ENCODE results near the gene PMVK. TPM values are rescaled to one million over a fixed set of nuclear protein-coding genes. Genes with fewer than 3 reads are reported as not detected.

PMVK gene
- total RNA-seq, 1 experiment from 2014 or later: 4.9 TPM

GRCh38 chr1:154896771-154897286, 39.7 kb downstream of the PMVK start:
- Histone ChIP-seq H3K4me3 (no peak overlapping the region), H3K27ac (no peak overlapping the region), H3K36me3 (no peaks in the 10 kb centered on the region), H3K4me1 (no peaks in the 10 kb centered on the region), H3K9me3 (replicated peaks) (peaks cover 5% of the 10 kb centered on the region), H3K27me3 (no peaks in the 10 kb centered on the region)
- DNase-seq: no peak

DNA sequence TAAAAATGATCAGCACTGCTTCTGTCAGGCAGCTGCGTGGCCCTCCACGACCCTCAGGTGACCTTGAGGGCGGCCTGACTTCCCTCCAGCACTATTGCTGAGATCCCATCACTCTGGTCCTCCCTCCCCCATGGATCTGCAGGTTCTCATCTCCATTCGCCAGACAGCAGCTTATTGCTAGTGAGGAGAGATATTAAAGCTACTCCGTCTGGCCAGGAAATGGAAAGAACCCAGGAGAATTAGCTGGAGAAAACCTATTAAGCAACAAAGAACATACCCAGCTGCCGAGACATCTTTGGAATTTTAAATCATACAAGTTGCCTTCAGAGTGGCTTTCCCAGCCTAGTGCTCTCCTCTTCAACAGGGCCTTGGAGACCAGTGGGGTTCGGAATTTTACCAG, 40.7 kb downstream of the PMVK start:
- DNase-seq: no peak
- Histone ChIP-seq H3K27ac (no peak overlapping the region), H3K9me3 (replicated peaks) (peaks cover 5% of the 10 kb centered on the region), H3K4me1 (no peaks in the 10 kb centered on the region), H3K36me3 (no peaks in the 10 kb centered on the region), H3K4me3 (no peak overlapping the region), H3K27me3 (no peaks in the 10 kb centered on the region)

- Histone ChIP-seq H3K4me1 (no peaks in the 10 kb centered on the region), H3K4me3 (no peak overlapping the region), H3K27me3 (peaks cover 6% of the 10 kb centered on the region; the same call in 1 of the 2 replicates), H3K36me3 (no peaks in the 10 kb centered on the region), H3K9me3 (replicated peaks) (peaks cover 5% of the 10 kb centered on the region), H3K27ac (no peak overlapping the region)
- no peak for DNase-seq
Measured at GRCh38 chr1:154891452-154891851, 45.1 kb downstream of the PMVK start.

- no peak for DNase-seq
- no peaks in the 10 kb centered on the region for H3K4me1 ChIP-seq
- H3K27me3 ChIP-seq: peaks cover 14% of the 10 kb centered on the region; the same call in 1 of the 2 replicates
- peaks cover 5% of the 10 kb centered on the region for H3K9me3 ChIP-seq (replicated peaks)
- no peaks in the 10 kb centered on the region for H3K36me3 ChIP-seq
- no peak overlapping the region for H3K27ac ChIP-seq
- no peak overlapping the region for H3K4me3 ChIP-seq
Measured at GRCh38 chr1:154888757-154889156, 47.8 kb downstream of the PMVK start.

DNA sequence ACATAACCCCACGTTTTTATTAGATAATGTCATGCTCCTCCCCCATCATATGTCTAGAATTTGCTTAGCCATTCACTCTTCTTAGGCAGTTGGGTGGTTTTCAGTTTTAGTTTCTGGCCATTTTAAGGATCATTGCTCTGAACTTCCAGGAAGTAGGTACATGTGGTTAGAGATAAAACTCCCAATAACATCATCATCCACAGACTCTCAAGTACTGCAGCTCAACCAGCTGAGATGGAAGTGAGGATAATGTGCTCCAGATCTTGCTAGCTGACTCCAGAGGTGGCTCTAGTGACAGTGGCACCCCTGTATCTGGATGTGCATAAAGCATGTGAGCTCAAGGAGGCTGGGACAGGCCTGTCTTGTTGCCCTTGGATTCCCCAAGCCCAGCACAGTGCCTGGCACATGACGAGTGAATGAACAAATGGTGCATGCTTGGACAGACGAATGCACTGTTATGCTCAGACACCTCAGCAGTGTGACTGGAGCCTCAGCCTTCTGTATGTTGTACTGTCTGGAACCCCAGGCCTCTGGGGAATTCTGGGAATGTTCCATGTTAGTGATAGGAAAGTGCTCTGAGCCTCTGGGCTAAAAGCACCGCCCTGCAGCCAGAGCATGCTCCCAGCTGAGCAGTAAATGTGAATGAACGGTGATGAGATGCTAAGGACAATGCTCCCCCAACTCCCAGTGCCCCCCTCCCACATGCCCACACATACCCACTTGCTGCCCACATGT, 50.1 kb downstream of the PMVK start:
- no peaks in the 10 kb centered on the region for H3K4me1 ChIP-seq
- no peak overlapping the region for H3K27ac ChIP-seq
- no peak overlapping the region for H3K4me3 ChIP-seq
- no peaks in the 10 kb centered on the region for H3K36me3 ChIP-seq
- no peaks in the 10 kb centered on the region for H3K9me3 ChIP-seq (replicated peaks)
- H3K27me3 ChIP-seq: peaks cover 14% of the 10 kb centered on the region; the same call in 1 of the 2 replicates
- DNase-seq: no peak

GRCh38 chr1:154884869-154885701, 51.4 kb downstream of the PMVK start:
- DNase-seq: no peak
- no peaks in the 10 kb centered on the region for H3K9me3 ChIP-seq (replicated peaks)
- H3K4me1 ChIP-seq: no peaks in the 10 kb centered on the region
- no peaks in the 10 kb centered on the region for H3K36me3 ChIP-seq
- H3K4me3 ChIP-seq: no peak overlapping the region
- H3K27ac ChIP-seq: no peak overlapping the region
- peaks cover 14% of the 10 kb centered on the region; the same call in 1 of the 2 replicates for H3K27me3 ChIP-seq

DNA sequence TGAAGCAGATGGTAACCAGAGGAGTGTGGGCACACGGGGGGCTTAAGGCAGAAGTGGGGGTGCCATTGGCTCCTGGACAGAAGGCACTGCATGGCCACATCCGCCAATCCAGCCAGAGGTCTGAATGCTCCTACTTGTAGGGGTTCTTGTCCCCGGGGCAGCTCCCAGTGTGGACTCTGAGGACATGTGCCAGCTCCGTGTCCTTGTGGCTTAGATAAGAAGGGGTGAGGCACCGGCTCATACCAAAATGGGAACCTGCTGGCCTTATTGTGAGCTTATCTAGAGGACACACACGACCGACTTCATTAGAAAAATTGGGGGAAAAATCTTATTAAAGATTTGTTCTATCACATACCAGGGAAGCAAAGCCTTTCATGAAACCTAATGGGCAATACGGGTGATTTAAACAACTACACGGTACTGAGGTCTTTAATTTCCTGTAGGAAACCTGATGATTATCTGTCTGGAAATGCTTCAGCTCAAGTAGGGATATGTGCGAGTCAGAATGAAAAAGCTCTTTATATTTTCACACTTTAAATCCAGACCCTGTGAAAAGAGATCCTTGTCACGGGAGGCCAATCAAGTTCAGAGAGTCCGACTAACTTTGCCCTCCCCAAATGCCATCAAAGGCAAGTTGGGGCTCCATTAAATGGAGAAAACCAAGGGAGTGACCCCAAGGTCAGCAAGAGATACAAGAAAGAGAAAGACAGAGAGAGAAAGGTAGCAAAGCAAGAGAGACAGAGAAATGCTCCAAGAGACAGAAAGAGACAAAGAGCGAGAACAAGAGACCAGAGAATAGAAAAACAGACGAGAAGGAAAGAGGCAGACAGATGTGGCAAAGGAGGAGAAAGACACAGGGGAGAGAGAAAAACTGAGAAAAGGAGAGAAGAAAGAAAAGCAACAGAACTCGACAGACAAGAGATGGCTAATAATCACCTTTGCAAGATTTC, 52.3 kb downstream of the PMVK start:
- DNase-seq: no peak
- Histone ChIP-seq H3K27ac (no peak overlapping the region), H3K9me3 (replicated peaks) (no peaks in the 10 kb centered on the region), H3K27me3 (peaks cover 14% of the 10 kb centered on the region; the same call in 1 of the 2 replicates), H3K36me3 (no peaks in the 10 kb centered on the region), H3K4me1 (no peaks in the 10 kb centered on the region), H3K4me3 (no peak overlapping the region)

DNA sequence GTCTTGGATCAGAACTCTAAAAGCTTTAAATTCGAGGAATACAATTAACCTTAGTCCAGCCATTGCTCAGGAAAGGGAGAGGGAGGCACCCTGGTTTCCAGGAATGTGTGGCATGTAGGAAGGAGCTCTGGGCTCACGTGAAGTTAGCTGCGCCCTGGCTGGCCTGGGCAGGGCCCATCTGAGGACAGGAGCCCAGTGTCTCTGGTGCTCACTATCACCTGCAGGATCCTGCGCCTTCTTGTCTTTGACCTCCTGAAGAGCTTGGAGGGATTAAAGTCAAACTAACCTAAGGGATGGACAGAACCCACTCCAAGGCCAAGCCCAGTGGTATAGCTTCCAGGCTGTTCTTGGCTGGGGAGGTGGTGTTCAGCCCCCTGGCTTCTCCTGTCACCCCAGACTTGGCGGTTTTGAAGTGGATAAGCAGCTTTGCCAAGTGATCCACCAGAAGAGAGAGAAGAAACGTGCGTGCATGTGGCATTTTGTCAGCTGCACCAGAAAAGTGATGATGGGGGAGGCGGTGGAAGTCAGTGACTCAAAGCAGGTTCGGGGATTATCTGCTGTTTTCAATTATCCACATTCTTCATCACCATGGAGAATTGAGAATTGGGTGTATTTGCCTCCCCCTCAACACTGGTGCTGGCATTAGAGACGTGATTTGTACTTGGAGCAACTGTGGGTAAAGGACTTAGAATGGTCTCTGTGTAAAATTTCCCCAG, 54.5 kb downstream of the PMVK start:
- DNase-seq: no peak
- H3K9me3 ChIP-seq (replicated peaks): no peaks in the 10 kb centered on the region
- H3K4me3 ChIP-seq: no peak overlapping the region
- H3K27me3 ChIP-seq: peaks cover 7% of the 10 kb centered on the region; the same call in 1 of the 2 replicates
- H3K27ac ChIP-seq: no peak overlapping the region
- 0 out of 2 replicates have a peak, but pooled peaks cover 2% of the 10 kb centered on the region for H3K4me1 ChIP-seq
- H3K36me3 ChIP-seq: no peaks in the 10 kb centered on the region

DNA sequence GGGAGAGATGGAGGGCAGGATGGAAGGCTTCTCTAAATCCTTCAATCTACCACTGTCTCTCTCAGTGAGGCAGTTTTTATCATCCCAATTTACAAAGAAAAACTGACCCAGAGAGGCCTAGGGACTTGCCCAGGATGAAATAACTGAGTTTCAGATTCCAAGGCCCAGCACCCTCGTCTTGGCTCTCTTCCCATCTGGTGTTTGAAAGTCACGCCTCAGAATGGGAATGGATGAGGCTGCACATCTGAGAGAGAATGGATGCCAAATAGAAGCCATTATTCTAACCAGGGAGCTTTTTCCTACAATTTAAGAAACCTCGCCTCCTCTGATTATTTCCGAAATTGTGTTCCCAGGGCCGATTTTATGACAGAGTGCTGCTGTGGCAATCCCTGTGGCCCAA, 55.8 kb downstream of the PMVK start:
- DNase-seq: no peak

DNA sequence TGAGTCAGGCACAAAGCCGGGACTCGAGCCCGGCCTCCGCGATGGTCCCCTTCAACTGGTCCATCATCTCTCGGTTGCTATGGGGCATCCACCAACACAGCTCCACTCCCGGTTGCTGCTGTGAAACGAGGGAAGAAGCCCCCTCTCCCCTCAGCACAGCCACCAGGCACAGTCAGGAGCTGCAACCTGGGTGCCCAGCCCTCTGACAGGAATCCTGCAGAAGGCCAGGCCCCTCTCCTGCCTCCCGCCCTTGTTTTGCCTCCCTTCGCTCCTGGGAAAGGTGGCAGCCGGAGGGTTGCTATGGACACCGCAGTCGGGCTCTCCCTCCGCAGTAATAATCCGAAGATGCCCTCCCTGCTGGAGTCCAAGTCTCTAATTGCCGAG, 57.5 kb downstream of the PMVK start:
- no peak overlapping the region for H3K4me3 ChIP-seq
- H3K9me3 ChIP-seq (replicated peaks): no peaks in the 10 kb centered on the region
- no peaks in the 10 kb centered on the region for H3K36me3 ChIP-seq
- H3K4me1 ChIP-seq: 0 out of 2 replicates have a peak, but pooled peaks cover 2% of the 10 kb centered on the region
- H3K27me3 ChIP-seq: no peaks in the 10 kb centered on the region
- DNase-seq: no peak
- no peak overlapping the region for H3K27ac ChIP-seq

More for the DNA sequence above, 55.8 kb downstream of the PMVK start:
- Histone ChIP-seq H3K4me3 (no peak overlapping the region), H3K4me1 (0 out of 2 replicates have a peak, but pooled peaks cover 2% of the 10 kb centered on the region), H3K9me3 (replicated peaks) (no peaks in the 10 kb centered on the region), H3K27ac (no peak overlapping the region), H3K27me3 (peaks cover 7% of the 10 kb centered on the region; the same call in 1 of the 2 replicates), H3K36me3 (no peaks in the 10 kb centered on the region)

GRCh38 chr1:154878371-154879037, 58.0 kb downstream of the PMVK start:
- H3K27me3 ChIP-seq: no peaks in the 10 kb centered on the region
- 0 out of 2 replicates have a peak, but pooled peaks cover 2% of the 10 kb centered on the region for H3K4me1 ChIP-seq
- H3K27ac ChIP-seq: no peak overlapping the region
- DNase-seq: peak; percentile 76 to 84
- no peaks in the 10 kb centered on the region for H3K9me3 ChIP-seq (replicated peaks)
- no peak overlapping the region for H3K4me3 ChIP-seq
- no peaks in the 10 kb centered on the region for H3K36me3 ChIP-seq

DNA sequence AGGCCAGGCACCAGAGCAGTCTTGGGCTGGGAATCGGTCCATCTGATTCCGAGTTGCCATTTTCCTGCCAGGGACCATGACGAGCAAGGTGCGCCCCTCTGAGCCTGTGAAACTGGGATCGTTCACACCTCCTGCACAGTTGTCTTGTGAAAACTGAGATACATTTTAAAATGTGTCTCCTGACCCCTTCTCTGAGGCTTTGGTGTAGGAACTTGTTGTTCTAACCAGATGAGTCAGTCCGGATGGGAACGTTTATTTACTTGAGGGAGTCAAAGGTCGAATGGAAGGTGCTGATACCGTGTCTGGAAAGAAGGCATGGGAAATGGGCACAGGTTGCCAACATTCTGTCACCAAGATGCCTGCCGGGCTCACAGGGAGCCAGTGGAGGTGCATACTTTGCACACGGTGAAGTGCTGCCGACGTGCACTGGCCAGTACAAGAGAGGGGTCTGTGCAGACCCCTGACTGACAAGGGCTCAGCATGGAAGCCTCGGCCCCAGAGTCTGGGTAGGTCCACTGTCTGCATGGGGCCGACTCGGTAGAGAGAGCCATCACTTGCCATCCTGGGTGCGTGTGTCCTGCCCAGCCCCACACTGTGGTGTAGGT, 59.0 kb downstream of the PMVK start:
- no peak for DNase-seq
- Histone ChIP-seq H3K4me3 (no peak overlapping the region), H3K36me3 (no peaks in the 10 kb centered on the region), H3K4me1 (0 out of 2 replicates have a peak, but pooled peaks cover 2% of the 10 kb centered on the region), H3K27ac (no peak overlapping the region), H3K9me3 (replicated peaks) (no peaks in the 10 kb centered on the region), H3K27me3 (no peaks in the 10 kb centered on the region)

DNA sequence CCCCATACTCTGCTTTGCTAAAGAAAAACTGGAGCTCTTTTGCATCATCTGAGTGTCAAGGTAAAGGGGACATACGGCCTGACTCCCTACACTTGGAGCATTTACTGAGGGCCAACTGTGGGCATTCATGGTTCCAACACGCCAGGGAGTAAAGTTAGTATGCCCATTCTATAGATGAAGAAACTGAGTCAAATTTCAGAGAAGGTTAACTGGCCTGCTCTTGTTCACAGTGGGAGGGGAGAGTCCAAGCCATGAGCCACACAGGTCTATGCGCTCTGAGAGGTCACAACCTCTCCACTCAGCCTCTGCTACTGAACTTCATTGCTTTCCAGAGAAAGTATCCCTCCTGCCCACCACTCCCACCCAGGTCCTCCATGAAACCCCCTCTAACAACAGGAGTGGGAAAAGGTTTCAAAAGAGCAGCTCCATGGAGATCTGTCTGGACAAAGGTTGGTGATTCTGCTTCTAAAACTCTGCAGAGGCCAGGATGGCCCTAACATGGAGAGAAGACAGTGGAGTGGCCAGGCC, 59.6 kb downstream of the PMVK start:
- no peak for DNase-seq
- Histone ChIP-seq H3K4me3 (no peak overlapping the region), H3K9me3 (replicated peaks) (no peaks in the 10 kb centered on the region), H3K27ac (no peak overlapping the region), H3K27me3 (no peaks in the 10 kb centered on the region), H3K36me3 (no peaks in the 10 kb centered on the region), H3K4me1 (0 out of 2 replicates have a peak, but pooled peaks cover 2% of the 10 kb centered on the region)
